Right atrium auricular region (tissue), 2 donors: ENCODE data around the gene TIMM23. TPM values are rescaled to one million over a fixed set of nuclear protein-coding genes. Genes with fewer than 3 reads are reported as not detected.
A peak's percentile ranks its signal among the peaks of the same experiment; 100 is the strongest.

Source experiments
- DNase-seq: peaks from one replicate; pipeline ENCODE4 v3.0.0-alpha.2; 2019; ENCODE audit warnings: low spot score
- H3K27ac ChIP-seq, 2 donors: fragments of 200-600 bp; sonication (generic); 1 replicate in 1 of 2; 2 replicates in 1 of 2; pipeline ENCODE4 v1.5.1; 2016 to 2019
- H3K27me3 ChIP-seq, 2 donors: fragments of 200-600 bp; sonication (generic); one replicate each; pipeline versions ENCODE4 v1.5.1 to v1.6.0; 2017 to 2019
- H3K36me3 ChIP-seq: fragments of 200-600 bp; sonication (generic); one replicate; pipeline ENCODE4 v1.5.1; 2016
- H3K4me1 ChIP-seq, 2 donors: fragments of 200-600 bp; sonication (generic); one replicate each; pipeline versions ENCODE4 v1.5.1 to v1.6.0; 2017 to 2019
- H3K4me3 ChIP-seq, 2 donors: fragments of 200-600 bp; sonication (generic); 1 replicate in 1 of 2; 2 replicates in 1 of 2; pipeline ENCODE4 v1.5.1; 2017 to 2019; ENCODE audit warnings: mild to moderate bottlenecking in 1 of 2, moderate library complexity in 1 of 2
- H3K9me3 ChIP-seq, 2 donors: fragments of 200-600 bp; sonication (generic); one replicate each; pipeline ENCODE4 v1.5.1; 2019
- CTCF ChIP-seq, 2 donors: fragments of 200-600 bp; sonication (generic); IDR thresholded peaks; one replicate each; pipeline ENCODE4 v1.5.1; 2019; ENCODE audit warnings: antibody characterized with exemption in 2 of 2
- total RNA-seq, 2 donors: library from RNA; depleted of rRNA; stranded (reverse); fragments of >200 nt; gene quantifications; one replicate each; pipeline ENCODE4 v1.1.0, GENCODE V29; 2016

The TIMM23 gene
- total RNA-seq, 2 donors from 2014 or later = 67.6 to 88.8 TPM

DNA sequence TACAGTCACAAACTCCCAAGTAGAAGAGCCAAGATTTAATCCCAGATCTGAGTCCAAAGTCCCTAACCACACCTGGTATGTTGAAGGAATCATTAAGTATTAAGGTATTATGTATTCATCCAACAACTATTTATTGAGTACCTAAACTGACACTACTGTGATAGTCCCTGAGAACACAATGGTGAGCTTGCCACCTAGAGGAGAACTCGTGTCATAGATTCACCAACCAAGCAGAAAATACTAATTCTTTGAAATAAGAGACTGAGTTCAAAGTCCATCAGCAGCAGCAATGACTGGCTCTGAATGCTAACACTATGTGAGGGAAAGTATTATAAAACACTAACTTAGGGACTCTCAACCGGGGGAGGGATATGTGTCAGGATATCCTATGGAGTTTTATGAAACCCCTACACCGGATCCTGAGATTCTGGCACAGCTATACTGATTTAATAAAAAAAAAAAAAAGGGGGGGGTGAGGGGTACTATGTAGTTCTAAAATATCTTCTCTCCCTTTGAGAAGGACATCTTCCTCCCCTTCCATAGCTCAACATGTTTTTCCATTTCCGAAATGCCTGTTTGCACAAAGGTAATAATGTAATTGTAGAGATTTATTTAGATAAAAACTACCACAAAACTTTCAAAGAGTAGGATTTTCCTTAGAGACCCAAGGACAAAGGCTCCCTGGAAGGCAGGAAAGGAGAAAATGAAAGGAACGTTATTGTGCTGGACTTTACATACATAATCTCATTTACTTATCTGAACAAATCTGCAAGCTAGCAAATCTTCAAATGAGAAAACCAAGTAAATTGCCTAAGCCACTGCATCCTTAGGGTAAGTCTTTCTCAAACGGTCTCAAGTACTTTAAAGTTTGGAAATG, 56.5 kb downstream of the TIMM23 start:
- Histone ChIP-seq H3K4me1 (peaks cover 0 to 59% of the 10 kb centered on the region in 2 donors), H3K27ac (peak overlapping the region; percentile 17 to 88)

GRCh38 chr10:46029461-46030030, 57.3 kb downstream of the TIMM23 start:
- no peak for DNase-seq
- Histone ChIP-seq H3K27ac (peak overlapping the region; percentile 88 to 91), H3K4me1 (peaks cover 0 to 52% of the 10 kb centered on the region in 2 donors), H3K9me3 (no peaks in the 10 kb centered on the region), H3K36me3 (no peaks in the 10 kb centered on the region), H3K27me3 (no peaks in the 10 kb centered on the region), H3K4me3 (peak overlapping the region; percentile 60 to 86)
- TF ChIP-seq CTCF (IDR thresholded peaks at IDR 0.05) = no peak

More for the DNA sequence above, 56.5 kb downstream of the TIMM23 start:
- no peaks in the 10 kb centered on the region for H3K9me3 ChIP-seq
- no peaks in the 10 kb centered on the region for H3K36me3 ChIP-seq
- no peak for DNase-seq
- H3K4me3 ChIP-seq = peak overlapping the region; percentile 60 to 86
- no peaks in the 10 kb centered on the region for H3K27me3 ChIP-seq
- peak in 1 of 2 donors; percentile 67 for TF ChIP-seq CTCF (IDR thresholded peaks at IDR 0.05)

- Histone ChIP-seq H3K4me1 (peaks cover 0 to 45% of the 10 kb centered on the region in 2 donors), H3K9me3 (no peaks in the 10 kb centered on the region), H3K27me3 (no peaks in the 10 kb centered on the region), H3K36me3 (no peaks in the 10 kb centered on the region), H3K27ac (peak within 1 kb of the TSS; percentile 88 to 91), H3K4me3 (peak within 1 kb of the TSS; percentile 60 to 86)
- TF ChIP-seq CTCF (IDR thresholded peaks at IDR 0.05) = peak; percentile 50 to 76
- DNase-seq = peak; percentile 95
Observed at GRCh38 chr10:46030091-46030937, 58.0 kb downstream of the TIMM23 start, which contains the start of gene NCOA4. Gene NCOA4 (minus strand): TSS chr10:46030623. CDS start chr10:46016680, 13,943 bp downstream.

DNA sequence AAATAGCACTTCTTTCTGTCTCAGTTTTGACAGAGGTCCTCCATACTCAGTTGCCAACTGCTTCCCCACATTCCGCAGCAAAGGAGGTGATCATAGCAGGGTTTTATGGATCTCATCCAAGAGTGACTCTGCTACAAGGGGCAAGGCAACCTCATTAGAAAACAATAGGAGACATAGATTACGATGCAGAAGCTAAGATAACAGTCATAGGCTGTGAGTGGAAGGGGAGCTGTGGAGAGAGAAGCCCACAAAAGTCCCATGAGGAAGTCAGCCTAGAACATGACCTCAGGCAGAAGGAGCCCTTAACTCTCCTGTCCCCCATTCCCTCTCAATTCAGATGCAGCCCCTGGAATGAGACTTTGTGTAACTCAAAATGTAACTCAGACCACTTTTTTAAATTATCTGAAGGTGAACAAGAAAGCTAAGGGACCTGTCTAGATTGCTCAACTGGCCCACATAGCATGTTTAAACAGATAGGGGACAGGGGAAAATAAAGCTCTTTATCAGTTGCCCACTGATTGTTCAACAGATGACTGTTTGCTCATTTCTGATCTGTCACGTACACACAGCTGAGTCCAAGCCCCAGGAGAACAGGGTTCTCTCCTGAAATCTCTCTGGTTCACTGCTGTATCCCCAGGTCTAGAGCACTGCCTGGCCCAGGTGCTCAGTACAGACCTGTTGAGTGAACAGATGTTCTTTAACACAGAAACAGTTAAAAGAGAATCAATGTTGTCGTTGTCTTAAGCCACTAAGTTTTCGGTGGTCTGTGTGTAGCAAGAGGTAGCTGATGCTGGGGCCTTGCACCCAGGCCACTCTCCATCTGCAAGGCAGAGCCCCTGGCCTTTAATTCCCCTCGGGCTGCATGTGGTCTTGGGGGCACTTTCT, 59.6 kb downstream of the TIMM23 start:
- no peak overlapping the region for H3K4me3 ChIP-seq
- H3K27ac ChIP-seq = no peak overlapping the region
- H3K36me3 ChIP-seq = no peaks in the 10 kb centered on the region
- H3K9me3 ChIP-seq = no peaks in the 10 kb centered on the region
- TF ChIP-seq CTCF (IDR thresholded peaks at IDR 0.05) = no peak
- DNase-seq = no peak
- no peaks in the 10 kb centered on the region for H3K27me3 ChIP-seq
- H3K4me1 ChIP-seq = peaks cover 0 to 29% of the 10 kb centered on the region in 2 donors

GRCh38 chr10:46033602-46034011, 61.3 kb downstream of the TIMM23 start:
- Histone ChIP-seq H3K9me3 (no peaks in the 10 kb centered on the region), H3K4me3 (no peak overlapping the region), H3K27ac (no peak overlapping the region), H3K36me3 (no peaks in the 10 kb centered on the region), H3K27me3 (no peaks in the 10 kb centered on the region), H3K4me1 (peaks cover 0 to 12% of the 10 kb centered on the region in 2 donors)
- TF ChIP-seq CTCF (IDR thresholded peaks at IDR 0.05) = no peak
- DNase-seq = no peak
